ENCODE data around the gene FAM120C.

DNA sequence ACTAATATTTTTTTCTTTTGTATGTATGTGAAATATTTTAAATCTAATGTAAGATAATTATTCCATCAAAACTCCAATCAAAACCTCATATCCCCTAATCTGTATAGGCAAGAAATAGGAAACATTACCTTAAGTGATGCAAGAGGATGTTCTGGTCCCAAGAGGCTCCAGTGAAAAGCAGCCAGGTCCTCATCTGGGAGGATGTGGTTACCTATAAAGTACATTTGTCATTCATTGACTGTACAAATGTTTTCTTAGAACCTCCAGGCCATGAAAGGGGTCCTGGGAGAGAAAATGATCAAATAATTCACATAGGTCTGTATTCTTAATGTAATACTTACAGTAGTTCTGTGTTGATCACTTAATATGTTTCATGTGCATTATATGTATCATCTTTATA, 25.5 kb downstream of the FAM120C start:
- TF ChIP-seq, protein P1, sequence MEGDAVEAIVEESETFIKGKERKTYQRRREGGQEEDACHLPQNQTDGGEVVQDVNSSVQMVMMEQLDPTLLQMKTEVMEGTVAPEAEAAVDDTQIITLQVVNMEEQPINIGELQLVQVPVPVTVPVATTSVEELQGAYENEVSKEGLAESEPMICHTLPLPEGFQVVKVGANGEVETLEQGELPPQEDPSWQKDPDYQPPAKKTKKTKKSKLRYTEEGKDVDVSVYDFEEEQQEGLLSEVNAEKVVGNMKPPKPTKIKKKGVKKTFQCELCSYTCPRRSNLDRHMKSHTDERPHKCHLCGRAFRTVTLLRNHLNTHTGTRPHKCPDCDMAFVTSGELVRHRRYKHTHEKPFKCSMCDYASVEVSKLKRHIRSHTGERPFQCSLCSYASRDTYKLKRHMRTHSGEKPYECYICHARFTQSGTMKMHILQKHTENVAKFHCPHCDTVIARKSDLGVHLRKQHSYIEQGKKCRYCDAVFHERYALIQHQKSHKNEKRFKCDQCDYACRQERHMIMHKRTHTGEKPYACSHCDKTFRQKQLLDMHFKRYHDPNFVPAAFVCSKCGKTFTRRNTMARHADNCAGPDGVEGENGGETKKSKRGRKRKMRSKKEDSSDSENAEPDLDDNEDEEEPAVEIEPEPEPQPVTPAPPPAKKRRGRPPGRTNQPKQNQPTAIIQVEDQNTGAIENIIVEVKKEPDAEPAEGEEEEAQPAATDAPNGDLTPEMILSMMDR (IDR thresholded peaks at IDR 0.05 in 2 of 3, conservative IDR thresholded peaks at IDR 0.05 in 1 of 3; ENCODE audit: control insufficient read depth in 2 of 3, extremely low read depth in 1 of 3, insufficient read depth in 1 of 3, low read depth in 3 of 3, low read length in 3 of 3): no peak
- TF ChIP-seq SPI1 (IDR thresholded peaks at IDR 0.05; ENCODE audit: borderline replicate concordance, insufficient read depth, low read depth, low read length): no peak
- TF ChIP-seq, protein P2, sequence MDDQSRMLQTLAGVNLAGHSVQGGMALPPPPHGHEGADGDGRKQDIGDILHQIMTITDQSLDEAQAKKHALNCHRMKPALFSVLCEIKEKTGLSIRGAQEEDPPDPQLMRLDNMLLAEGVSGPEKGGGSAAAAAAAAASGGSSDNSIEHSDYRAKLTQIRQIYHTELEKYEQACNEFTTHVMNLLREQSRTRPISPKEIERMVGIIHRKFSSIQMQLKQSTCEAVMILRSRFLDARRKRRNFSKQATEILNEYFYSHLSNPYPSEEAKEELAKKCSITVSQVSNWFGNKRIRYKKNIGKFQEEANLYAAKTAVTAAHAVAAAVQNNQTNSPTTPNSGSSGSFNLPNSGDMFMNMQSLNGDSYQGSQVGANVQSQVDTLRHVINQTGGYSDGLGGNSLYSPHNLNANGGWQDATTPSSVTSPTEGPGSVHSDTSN (IDR thresholded peaks at IDR 0.05; ENCODE audit: insufficient replicate concordance, low read depth, low read length): no peak
- TF ChIP-seq SUZ12 (IDR thresholded peaks at IDR 0.05; ENCODE audit: unreplicated experiment): no peak

Measured in GM12878 (cell line).